Gastroesophageal sphincter (tissue), 4 donors: ENCODE results near the gene OR1D2. TPM values are rescaled to one million over a fixed set of nuclear protein-coding genes. Genes with fewer than 3 reads are reported as not detected.
"Not testable (repeated sequence)": the region's sequence is repeated elsewhere in the genome, so short reads cannot be mapped to it uniquely, and the experiment has no call there.

Experiments used
- ATAC-seq: fragments of 150-250 bp; one replicate; pipeline ENCODE4 v1.9.1; 2016; ENCODE audit warnings: mild to moderate bottlenecking, moderate library complexity
- H3K27ac ChIP-seq, 4 donors: fragments of 200-600 bp; sonication (generic) in 3 of 4; 1 replicate in 3 of 4; 2 replicates in 1 of 4; pipeline ENCODE4 v1.5.1; 2016 to 2019
- H3K27me3 ChIP-seq: fragments of 200-600 bp; sonication (generic); one replicate; pipeline ENCODE4 v1.5.1; 2019
- H3K36me3 ChIP-seq, 2 donors: fragments of 200-600 bp; sonication (generic); one replicate each; pipeline ENCODE4 v1.5.1; 2019; ENCODE audit warnings: control low read depth in 1 of 2
- H3K4me1 ChIP-seq, 3 donors: fragments of 200-600 bp; sonication (generic); 1 replicate in 2 of 3; 2 replicates in 1 of 3; pipeline ENCODE4 v1.5.1; 2016 to 2019; ENCODE audit warnings: control low read depth in 2 of 3
- H3K4me3 ChIP-seq, 2 donors: fragments of 200-600 bp; sonication (generic); one replicate each; pipeline ENCODE4 v1.5.1; 2019; ENCODE audit warnings: mild to moderate bottlenecking in 1 of 2, moderate library complexity in 1 of 2
- H3K9me3 ChIP-seq, 3 donors: fragments of 200-600 bp; sonication (generic); one replicate each; pipeline ENCODE4 v1.5.1; 2017 to 2019; ENCODE audit warnings: control low read depth in 2 of 3
- CTCF ChIP-seq, 4 experiments: fragments of 200-600 bp in 2 of 4; fragments of 450-650 bp in 2 of 4; sonication (generic) in 1 of 4; IDR thresholded peaks; one replicate each; pipeline ENCODE4 v1.5.1; 2017 to 2019; ENCODE audit warnings: antibody characterized with exemption in 4 of 4, mild to moderate bottlenecking in 2 of 4, moderate library complexity in 2 of 4
- EP300 ChIP-seq: sonication (generic); formaldehyde crosslinking; IDR thresholded peaks from one replicate; pipeline ENCODE4 v1.6.1; 2017; ENCODE audit warnings: antibody characterized with exemption, mild to moderate bottlenecking
- POLR2A ChIP-seq, 2 donors: fragments of 450-650 bp; IDR thresholded peaks; one replicate each; pipeline ENCODE4 v1.6.1; 2017; ENCODE audit warnings: antibody characterized with exemption in 2 of 2, mild to moderate bottlenecking in 2 of 2, moderate library complexity in 1 of 2
- POLR2AphosphoS5 ChIP-seq: sonication (generic); formaldehyde crosslinking; IDR thresholded peaks from one replicate; pipeline ENCODE4 v1.6.1; 2017; ENCODE audit warnings: antibody characterized with exemption
- WGBS, 2 donors: methylation state at CpG; one replicate each; pipeline ENCODE4 v1.1.5; 2018; ENCODE audit warnings: low coverage in 1 of 2; 5-methylcytosine and 5-hydroxymethylcytosine counted together
- total RNA-seq, 4 donors: library from RNA; depleted of rRNA; stranded (reverse); fragments of >200 nt; gene quantifications; one replicate each; pipeline ENCODE4 v1.1.0, GENCODE V29; 2016

The OR1D2 gene
- total RNA-seq: not detected

- Histone ChIP-seq H3K27ac (no peak within 1 kb of the TSS), H3K4me3 (no peak within 1 kb of the TSS), H3K36me3 (no peaks in the 10 kb centered on the region), H3K9me3 (peaks cover 0 to 61% (median 0%) of the 10 kb centered on the region in 3 donors), H3K4me1 (no peaks in the 10 kb centered on the region), H3K27me3 (peaks cover 6% of the 10 kb centered on the region)
- WGBS, 2 donors: 58 to 63% methylated on average over 3 of the region's 3 CpGs
- TF ChIP-seq POLR2A (IDR thresholded peaks at IDR 0.05): no peak
- no peak for TF ChIP-seq EP300
- TF ChIP-seq POLR2AphosphoS5: no peak
- TF ChIP-seq CTCF (IDR thresholded peaks at IDR 0.05): no peak
- no peak for ATAC-seq
These were observed at the start of gene OR1D2 for GRCh38 chr17:3104322-3104721. Gene OR1D2, minus strand, starts transcription at chr17:3104422. Its CDS starts 11,426 bp downstream, at chr17:3092996.

- not testable (repeated sequence) for H3K4me3 ChIP-seq, ATAC-seq, H3K4me1 ChIP-seq, H3K27ac ChIP-seq, H3K27me3 ChIP-seq, H3K36me3 ChIP-seq
- WGBS, 2 donors: 67 to 87% methylated on average over 3 of the region's 3 CpGs
- H3K9me3 ChIP-seq: peaks cover 0 to 13% (median 0%) of the 10 kb centered on the region in 3 donors
These were observed 33.3 kb upstream of the OR1D2 start for GRCh38 chr17:3137494-3137893.

- H3K36me3 ChIP-seq: no peaks in the 10 kb centered on the region
- H3K4me3 ChIP-seq: no peak within 1 kb of the TSS
- H3K4me1 ChIP-seq: no peaks in the 10 kb centered on the region
- H3K27me3 ChIP-seq: peaks cover 42% of the 10 kb centered on the region
- ATAC-seq: no peak
- no peak within 1 kb of the TSS for H3K27ac ChIP-seq
- no peaks in the 10 kb centered on the region for H3K9me3 ChIP-seq
- WGBS, 2 donors: 55 to 71% methylated on average over 2 of the region's 2 CpGs
- TF ChIP-seq POLR2A (IDR thresholded peaks at IDR 0.05): no peak
- no peak for TF ChIP-seq EP300
These were observed 23.2 kb upstream of the OR1D2 start, which contains the start of gene OR1G1 for GRCh38 chr17:3127451-3127850. Gene OR1G1, minus strand, starts transcription at chr17:3127551. Its CDS starts 0 bp downstream, at chr17:3127551.

GRCh38 chr17:3073850-3074249, 30.4 kb downstream of the OR1D2 start:
- H3K27ac ChIP-seq, H3K36me3 ChIP-seq, H3K27me3 ChIP-seq, ATAC-seq, H3K9me3 ChIP-seq, H3K4me3 ChIP-seq, H3K4me1 ChIP-seq: not testable (repeated sequence)
- 55 to 64% methylated on average over 3 to 4 of the region's 4 CpGs for WGBS, 2 donors

GRCh38 chr17:3065192-3065591, 39.0 kb downstream of the OR1D2 start:
- WGBS, 2 donors: no CpG with 5 or more reads among the region's 1 CpG
- not testable (repeated sequence) for H3K36me3 ChIP-seq, H3K4me1 ChIP-seq, H3K4me3 ChIP-seq, H3K27ac ChIP-seq, H3K27me3 ChIP-seq, H3K9me3 ChIP-seq, ATAC-seq

- not testable (repeated sequence) for H3K27me3 ChIP-seq, H3K9me3 ChIP-seq, ATAC-seq, H3K36me3 ChIP-seq, H3K4me3 ChIP-seq, H3K4me1 ChIP-seq, H3K27ac ChIP-seq
- no CpG with 5 or more reads among the region's 2 CpGs for WGBS, 2 donors
These were observed 40.7 kb downstream of the OR1D2 start, which contains the start of gene OR1D5 for GRCh38 chr17:3063507-3063906. Gene OR1D5, minus strand, starts transcription at chr17:3063607. Its CDS starts 0 bp downstream, at chr17:3063607.

GRCh38 chr17:3062824-3063377, 41.3 kb downstream of the OR1D2 start:
- not testable (repeated sequence) for H3K27ac ChIP-seq, H3K9me3 ChIP-seq, H3K4me1 ChIP-seq, H3K36me3 ChIP-seq, H3K4me3 ChIP-seq, ATAC-seq, H3K27me3 ChIP-seq
- 67 to 69% methylated on average over 1 to 4 of the region's 8 CpGs for WGBS, 2 donors

GRCh38 chr17:3054868-3055267, 49.4 kb downstream of the OR1D2 start:
- H3K27ac ChIP-seq, H3K9me3 ChIP-seq, H3K4me1 ChIP-seq, H3K27me3 ChIP-seq, H3K4me3 ChIP-seq, ATAC-seq, H3K36me3 ChIP-seq: not testable (repeated sequence)
- WGBS, 2 donors: no CpG with 5 or more reads among the region's 2 CpGs
